HG03060 (cell line): Measurements from ENCODE around the gene ZNF747.
"Not testable (repeated sequence)": the region's sequence is repeated elsewhere in the genome, so short reads cannot be mapped to it uniquely, and the experiment has no call there.

Experiments
- ATAC-seq: cut with Tn5 transposase; IDR thresholded peaks from one replicate; pipeline ENCODE4 v1.9.1; 2021; ENCODE audit warnings: low read depth, moderate number of reproducible peaks; ENCODE audit not compliant: unreplicated experiment

ZNF747 gene

DNA sequence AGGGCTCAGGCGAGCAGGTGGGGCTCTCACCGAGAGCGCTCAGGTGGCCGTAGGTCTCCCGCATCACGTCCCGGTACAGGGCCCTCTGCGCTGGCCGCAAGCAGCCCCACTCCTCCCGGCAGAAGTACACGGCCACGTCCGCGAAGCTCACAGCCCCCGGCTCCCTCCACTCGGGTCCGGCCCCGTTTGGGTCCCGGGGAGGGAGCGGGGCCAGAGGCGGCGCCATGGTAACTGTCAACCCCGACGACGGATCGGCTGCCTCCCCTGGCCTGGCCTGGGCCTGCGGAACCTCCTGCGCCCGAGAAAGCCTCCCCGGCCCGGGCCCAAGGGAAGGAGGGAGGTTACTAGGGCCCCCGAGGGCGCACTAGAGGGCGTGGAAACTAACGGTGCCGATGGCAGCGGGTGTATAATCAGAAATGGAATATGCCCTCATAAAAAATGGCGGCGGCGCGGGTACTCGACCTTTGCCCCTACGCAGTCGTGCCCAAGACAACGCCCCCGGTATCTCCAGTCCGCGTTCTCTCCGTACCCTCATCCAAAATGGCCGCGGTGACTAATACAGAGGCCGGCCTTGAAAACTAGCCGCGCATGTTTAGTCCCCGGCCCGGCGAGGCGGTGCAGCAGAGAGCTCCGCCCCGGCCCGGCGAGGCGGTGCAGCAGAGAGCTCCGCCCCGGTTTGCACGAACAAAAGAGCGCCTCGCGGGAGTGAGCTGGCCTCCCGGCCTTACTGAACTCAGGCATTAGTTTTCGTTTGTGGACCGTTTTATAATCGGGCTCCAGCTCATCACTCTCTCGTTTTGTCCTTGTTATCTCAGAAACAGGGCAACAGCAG, 23.5 kb upstream of the ZNF747 start, which contains the start of gene ZNF764:
ZNF764 (minus strand) TSS at position 418 of the 832 bp plus-strand sequence; CDS start at position 226, 192 bp downstream.
- ATAC-seq = peak; percentile 80

DNA sequence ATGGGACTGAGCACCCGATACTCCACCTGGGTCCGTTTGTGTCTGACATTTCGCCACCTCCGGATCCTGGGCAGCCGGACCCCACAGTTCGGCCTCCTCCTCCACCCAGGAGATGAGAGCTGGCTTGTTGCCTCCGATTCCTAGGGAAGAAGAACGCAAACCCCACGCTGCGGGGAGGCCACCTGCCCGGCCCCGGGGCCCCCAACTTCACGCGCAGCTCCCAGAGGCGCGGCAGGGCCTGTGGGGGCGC, 23.0 kb upstream of the ZNF747 start:
- ATAC-seq = no peak

GRCh38 chr16:30556125-30556473, 21.4 kb upstream of the ZNF747 start:
- no peak for ATAC-seq

DNA sequence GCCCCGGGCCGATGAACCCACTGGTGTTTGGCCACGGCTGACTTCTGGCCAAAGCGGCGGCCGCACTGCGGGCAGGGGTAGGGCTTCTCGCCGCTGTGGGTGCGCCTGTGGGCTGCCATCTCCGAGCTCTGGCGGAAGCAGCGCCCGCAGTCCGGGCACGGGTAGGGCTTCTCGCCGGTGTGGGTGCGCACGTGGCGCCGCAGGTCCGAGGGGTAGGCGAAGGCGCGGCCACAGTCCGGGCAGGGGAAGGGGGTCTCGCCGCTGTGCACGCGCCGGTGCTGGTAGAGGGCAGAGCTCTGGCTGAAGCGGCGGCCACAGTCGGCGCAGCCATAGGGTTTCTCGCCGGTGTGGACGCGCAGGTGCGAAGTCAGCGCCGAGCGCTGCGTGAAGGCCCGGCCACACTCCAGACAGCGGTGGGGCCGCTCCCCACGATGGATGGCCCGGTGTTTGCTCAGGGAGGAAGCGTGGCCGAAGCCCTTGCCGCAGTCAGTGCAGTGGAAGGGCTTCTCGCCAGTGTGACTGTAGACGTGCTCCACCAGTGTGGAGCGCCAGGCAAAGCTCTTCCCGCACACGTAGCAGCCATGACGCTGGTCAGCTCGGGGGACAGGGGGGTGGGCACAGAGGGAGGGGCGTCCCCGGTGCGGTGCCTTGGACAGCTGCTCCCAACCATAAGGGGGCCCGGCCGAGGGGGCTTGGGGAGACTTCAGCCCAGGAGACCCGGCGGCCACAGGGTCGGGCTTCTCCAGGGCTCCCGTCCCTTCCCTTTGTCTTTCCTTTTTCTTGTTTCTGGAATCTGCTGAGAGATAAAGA, 20.9 kb upstream of the ZNF747 start:
- no peak for ATAC-seq

GRCh38 chr16:30554557-30555314, 20.1 kb upstream of the ZNF747 start:
- ATAC-seq = no peak

DNA sequence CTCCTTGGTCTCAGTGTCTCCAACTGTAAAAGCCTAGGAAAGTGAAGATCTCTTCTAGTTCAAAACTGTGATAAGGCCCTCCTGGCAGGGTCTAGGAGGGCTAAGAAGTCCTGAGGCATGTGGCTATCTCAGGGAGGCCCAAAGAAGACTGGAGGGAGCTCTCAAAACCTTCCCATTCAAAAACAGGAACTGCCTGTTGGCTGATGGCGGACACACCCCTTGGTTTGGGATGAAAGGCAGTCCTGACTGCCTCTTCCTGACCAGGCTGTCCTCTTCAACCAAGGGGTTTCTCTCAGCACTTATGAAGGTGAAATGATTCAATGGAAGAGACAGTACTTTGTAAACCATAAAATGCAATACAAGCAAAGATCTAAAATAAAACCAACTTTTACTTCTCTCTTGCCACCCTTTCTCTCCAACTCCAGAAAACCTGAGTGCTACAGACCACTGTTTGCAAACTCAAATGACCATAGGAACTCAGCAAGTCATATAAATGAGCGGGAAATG, 18.8 kb upstream of the ZNF747 start:
- no peak for ATAC-seq

DNA sequence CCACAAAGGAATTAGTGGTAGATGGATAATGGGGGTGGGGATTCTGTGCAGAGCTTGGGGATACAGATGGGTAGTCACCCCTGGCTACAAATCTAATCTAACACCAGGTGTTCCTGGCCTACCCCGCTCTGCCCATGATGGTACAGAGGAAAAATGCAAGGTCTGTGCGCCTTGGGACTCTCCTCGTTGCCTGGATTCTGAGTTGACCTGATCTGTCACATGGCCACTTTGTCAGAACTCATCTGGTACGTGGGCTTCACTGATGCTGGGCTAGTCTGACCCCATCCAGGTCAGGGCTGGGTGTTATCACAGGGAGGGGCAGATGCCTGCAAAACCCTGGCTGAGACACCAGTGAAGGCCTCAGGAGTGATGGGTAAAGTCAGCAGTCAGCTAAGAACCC, 18.3 kb upstream of the ZNF747 start:
- ATAC-seq = no peak

DNA sequence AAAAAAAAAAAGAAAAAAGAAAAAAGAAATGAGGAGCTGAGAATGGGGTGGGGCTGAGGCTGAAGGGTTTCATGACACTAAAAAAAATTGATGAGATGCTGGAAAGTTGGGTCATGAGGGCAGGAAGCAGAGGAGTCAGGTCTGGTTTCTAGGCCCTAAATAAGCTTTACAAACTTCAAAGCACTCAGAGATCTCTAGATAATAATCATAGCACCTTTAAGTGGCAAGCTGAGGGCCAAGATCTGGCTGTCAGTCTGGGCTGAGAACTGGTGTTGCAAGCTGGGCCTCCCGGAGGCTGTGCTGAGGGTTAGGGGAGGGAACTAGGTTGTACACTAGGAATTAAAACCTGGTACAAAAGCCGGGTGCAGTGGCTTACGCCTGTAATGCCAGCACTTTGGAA, 17.1 kb upstream of the ZNF747 start:
- no peak for ATAC-seq

GRCh38 chr16:30548416-30549253, 14.0 kb upstream of the ZNF747 start:
- ATAC-seq = no peak

GRCh38 chr16:30546115-30546514, 11.5 kb upstream of the ZNF747 start:
- no peak for ATAC-seq

DNA sequence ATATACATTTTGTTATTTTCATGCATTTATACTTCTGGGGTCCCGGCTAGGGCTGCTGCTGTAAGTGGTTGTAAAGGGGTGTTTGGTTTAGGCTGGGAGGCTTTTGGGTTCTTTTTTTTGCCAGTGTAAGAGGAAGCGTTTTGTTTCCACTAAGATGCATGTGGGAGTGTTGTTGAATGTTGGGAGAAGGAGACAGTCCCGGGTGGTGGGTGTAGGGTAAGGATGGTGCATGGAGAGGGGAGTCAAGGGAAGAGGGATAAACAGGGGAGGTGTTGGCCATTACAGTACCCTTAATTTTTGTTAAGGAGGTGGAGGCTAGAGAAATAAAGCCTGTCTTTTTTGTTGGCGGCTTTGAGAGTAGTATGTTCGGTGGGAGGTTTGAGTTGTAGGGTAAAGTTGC, 8.4 kb upstream of the ZNF747 start:
- ATAC-seq = no peak

- no peak for ATAC-seq
These were observed 7.1 kb upstream of the ZNF747 start for GRCh38 chr16:30541502-30542329.

DNA sequence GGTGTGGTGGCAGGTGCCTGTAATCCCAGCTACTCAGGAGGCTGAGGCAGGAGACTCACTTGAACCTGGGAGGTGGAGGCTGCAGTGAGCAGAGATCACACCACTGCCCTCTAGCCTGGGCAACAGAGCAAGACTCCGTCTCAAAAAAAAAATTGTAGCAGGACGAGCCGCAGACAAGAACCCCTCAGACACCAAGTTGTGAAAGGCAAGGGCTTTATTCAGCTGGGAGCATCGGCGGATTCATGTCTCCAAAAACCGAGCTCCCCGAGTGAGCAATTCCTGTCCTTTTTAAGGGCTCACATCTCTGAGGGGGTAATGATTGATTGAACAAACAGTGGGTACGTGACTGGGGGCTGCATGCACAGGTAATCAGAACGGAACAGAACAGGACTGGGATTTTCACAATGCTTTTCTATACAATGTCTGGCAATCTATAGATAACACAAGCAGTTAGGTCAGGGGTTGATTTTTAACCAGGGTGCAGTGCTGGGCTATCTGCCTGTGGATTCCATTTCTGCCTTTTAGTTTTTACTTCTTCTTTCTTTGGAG, 6.3 kb upstream of the ZNF747 start:
- not testable (repeated sequence) for ATAC-seq

DNA sequence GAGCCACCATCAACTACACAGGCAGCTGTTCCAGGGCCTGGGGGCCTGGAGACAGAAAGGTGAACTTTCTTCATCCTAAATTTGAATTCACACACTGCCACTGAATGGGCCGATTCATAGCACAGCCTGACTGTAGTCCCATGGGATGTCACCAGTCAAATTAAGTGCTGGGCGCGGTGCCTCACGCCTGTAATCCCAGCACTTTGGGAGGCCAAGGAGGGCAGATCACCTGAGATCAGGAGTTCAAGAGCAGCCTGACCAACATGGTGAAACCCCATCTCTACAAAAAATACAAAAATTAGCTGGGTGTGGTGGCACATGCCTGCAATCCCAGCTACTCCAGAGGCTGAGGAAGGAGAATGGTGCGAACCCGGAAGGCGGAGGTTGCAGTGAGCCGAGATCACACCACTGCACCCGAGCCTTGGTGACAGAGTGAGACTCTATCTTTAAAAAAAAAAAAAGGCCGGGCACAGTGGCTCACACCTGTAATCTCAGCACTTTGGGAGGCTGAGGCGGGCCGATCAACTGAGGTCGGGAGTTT, 5.4 kb upstream of the ZNF747 start:
- not testable (repeated sequence) for ATAC-seq

GRCh38 chr16:30539000-30539964, 4.6 kb upstream of the ZNF747 start:
- ATAC-seq = no peak

DNA sequence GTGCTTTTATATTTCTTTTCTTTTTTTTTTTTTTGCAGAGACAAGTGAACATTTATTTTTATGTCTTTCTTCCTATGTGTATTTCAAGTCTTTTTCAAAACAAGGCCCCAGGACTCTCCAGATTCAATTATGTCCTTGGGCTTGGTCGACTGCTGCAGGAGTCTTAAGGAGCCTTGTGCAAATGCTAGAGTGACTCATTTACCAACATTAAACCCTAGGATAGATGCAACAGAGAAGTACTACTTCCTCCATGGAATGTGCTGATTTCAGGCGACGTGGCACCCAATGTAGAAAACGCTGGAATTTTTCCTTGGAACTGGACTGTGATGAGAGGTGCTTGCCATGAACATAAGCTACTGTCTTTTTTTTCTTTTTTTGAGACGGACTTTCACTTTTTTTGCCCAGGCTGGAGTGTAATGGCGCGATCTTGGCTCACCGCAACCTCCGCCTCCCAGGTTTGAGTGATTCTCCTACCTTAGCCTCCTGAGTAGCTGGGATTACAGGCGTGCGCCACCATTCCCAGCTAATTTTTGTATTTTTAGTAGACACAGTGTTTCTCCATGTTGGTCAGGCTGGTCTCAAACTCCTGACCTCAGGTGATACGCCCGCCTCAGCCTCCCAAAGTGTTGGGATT, 1.9 kb upstream of the ZNF747 start:
- ATAC-seq = not testable (repeated sequence)

DNA sequence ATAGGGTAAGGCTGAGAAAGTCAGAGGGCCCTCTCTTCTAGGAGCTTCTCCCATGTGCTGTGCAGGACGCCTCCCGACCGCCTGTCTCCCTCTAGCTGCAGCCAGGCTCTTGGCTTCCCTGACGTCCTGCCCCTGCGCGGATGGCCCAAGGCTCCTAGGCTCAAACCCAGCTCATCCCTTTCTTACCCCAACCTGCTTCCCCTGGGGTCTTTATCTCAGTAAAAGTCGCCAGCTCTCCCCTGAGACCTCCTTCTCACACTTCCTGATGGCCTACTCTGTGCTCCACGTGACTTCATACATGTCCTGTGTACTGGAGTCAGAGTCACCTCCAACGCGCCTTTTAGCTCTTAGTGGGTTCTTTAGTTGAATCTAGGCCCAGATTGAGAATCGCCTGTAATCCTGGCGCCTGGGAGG, 1.1 kb upstream of the ZNF747 start:
- ATAC-seq = no peak
